Thyroid gland (tissue), 4 donors: ENCODE measurements around the gene C1orf87. TPM values are rescaled to one million over a fixed set of nuclear protein-coding genes. Genes with fewer than 3 reads are reported as not detected.

ENCODE experiments used
- DNase-seq, 2 donors: peaks; one replicate each; pipeline ENCODE4 v3.0.0-alpha.2; 2019
- H3K27ac ChIP-seq, 3 donors: fragments of 200-600 bp; sonication (generic); 1 replicate in 2 of 3; 2 replicates in 1 of 3; pipeline ENCODE4 v1.5.1; 2016 to 2019; ENCODE audit warnings: mild to moderate bottlenecking in 1 of 3, moderate library complexity in 1 of 3
- H3K27me3 ChIP-seq: fragments of 200-600 bp; sonication (generic); one replicate; pipeline ENCODE4 v1.5.1; 2019
- H3K36me3 ChIP-seq, 2 donors: fragments of 200-600 bp; sonication (generic); one replicate each; pipeline ENCODE4 v1.5.1; 2016 to 2019
- H3K4me1 ChIP-seq, 2 donors: fragments of 200-600 bp; sonication (generic); one replicate each; pipeline ENCODE4 v1.5.1; 2017 to 2019
- H3K4me3 ChIP-seq, 3 donors: fragments of 200-600 bp; sonication (generic); replicated peaks in 1 of 3; 1 replicate in 2 of 3; 2 replicates in 1 of 3; pipeline ENCODE4 v1.5.1; 2016; ENCODE audit warnings: mild to moderate bottlenecking in 1 of 3
- H3K9me3 ChIP-seq: fragments of 200-600 bp; sonication (generic); one replicate; pipeline ENCODE4 v1.5.1; 2017
- POLR2A ChIP-seq, 2 donors: fragments of 450-650 bp; IDR thresholded peaks; one replicate each; pipeline ENCODE4 v1.6.1; 2017; ENCODE audit warnings: antibody characterized with exemption in 2 of 2, mild to moderate bottlenecking in 2 of 2, moderate library complexity in 1 of 2
- WGBS, 2 donors: methylation state at CpG; one replicate each; pipeline ENCODE4 v1.1.5; 2017; 5-methylcytosine and 5-hydroxymethylcytosine counted together
- intact Hi-C: fragments of 100-400 bp; cut with DNase I; formaldehyde crosslinking; loops from one replicate; pipeline ENCODE4 v1.15.1; 2023
- total RNA-seq, 4 donors: library from RNA; depleted of rRNA; stranded (reverse); fragments of >200 nt; gene quantifications; one replicate each; pipeline ENCODE4 v1.2.3, GENCODE V29; 2016
- TF ChIP-seq, protein P1 (sequence below), 6 experiments: fragments of 200-600 bp in 3 of 6; fragments of 450-650 bp in 3 of 6; sonication (generic) in 3 of 6; IDR thresholded peaks; one replicate each; pipeline ENCODE4 v1.5.1; 2016 to 2019; ENCODE audit warnings: antibody characterized with exemption in 6 of 6, mild to moderate bottlenecking in 2 of 6, inconsistent platforms in 1 of 6, moderate library complexity in 1 of 6

Gene C1orf87
- total RNA-seq, 4 donors from 2014 or later = not detected

DNA sequence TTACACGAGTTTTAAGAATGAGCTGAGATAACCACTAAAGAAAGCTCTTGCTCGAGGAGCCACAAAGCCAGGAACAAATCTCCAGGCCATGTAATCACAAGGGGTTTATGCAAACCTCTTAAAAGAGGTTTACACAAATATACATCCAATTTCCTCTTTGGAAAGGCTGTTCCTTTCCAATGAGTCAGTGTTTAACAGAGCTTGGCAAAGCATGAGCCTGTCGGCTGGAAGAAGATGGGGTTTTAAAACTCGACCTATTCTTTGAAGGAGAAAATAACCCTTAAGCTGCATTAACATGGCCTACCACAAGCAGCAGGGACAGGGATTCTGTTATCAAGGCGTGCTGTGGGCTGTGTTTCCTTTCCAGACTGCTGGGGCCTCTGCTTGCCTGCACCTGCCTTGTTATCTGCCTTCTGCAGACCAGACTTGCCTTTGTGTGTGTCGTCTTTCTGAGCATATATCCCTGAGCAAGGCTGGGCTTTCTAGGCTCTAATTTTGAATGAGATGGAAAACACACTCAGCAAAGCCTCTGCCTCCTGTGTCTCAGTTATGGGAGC is 106.4 kb downstream of the C1orf87 start:
- Histone ChIP-seq H3K4me3 (no peak overlapping the region), H3K36me3 (no peaks in the 10 kb centered on the region), H3K9me3 (no peaks in the 10 kb centered on the region), H3K4me1 (peaks cover 7 to 11% of the 10 kb centered on the region in 2 donors), H3K27me3 (no peaks in the 10 kb centered on the region), H3K27ac (no peak overlapping the region)
- intact Hi-C loops = loop anchor here (10.0 kb wide), 1 partner anchor 888 kb away; no protein-coding TSS in a partner anchor
- TF ChIP-seq, protein P1, sequence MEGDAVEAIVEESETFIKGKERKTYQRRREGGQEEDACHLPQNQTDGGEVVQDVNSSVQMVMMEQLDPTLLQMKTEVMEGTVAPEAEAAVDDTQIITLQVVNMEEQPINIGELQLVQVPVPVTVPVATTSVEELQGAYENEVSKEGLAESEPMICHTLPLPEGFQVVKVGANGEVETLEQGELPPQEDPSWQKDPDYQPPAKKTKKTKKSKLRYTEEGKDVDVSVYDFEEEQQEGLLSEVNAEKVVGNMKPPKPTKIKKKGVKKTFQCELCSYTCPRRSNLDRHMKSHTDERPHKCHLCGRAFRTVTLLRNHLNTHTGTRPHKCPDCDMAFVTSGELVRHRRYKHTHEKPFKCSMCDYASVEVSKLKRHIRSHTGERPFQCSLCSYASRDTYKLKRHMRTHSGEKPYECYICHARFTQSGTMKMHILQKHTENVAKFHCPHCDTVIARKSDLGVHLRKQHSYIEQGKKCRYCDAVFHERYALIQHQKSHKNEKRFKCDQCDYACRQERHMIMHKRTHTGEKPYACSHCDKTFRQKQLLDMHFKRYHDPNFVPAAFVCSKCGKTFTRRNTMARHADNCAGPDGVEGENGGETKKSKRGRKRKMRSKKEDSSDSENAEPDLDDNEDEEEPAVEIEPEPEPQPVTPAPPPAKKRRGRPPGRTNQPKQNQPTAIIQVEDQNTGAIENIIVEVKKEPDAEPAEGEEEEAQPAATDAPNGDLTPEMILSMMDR (IDR thresholded peaks at IDR 0.05) = no peak
- TF ChIP-seq POLR2A (IDR thresholded peaks at IDR 0.05) = no peak
- DNase-seq = no peak
- WGBS, 2 donors = 35 to 37% methylated on average over 6 of the region's 6 CpGs

- WGBS, 2 donors = 88 to 89% methylated on average over 2 of the region's 2 CpGs
- no peak overlapping the region for H3K4me3 ChIP-seq
Measured at GRCh38 chr1:59952065-59952464, 121.5 kb downstream of the C1orf87 start.

DNA sequence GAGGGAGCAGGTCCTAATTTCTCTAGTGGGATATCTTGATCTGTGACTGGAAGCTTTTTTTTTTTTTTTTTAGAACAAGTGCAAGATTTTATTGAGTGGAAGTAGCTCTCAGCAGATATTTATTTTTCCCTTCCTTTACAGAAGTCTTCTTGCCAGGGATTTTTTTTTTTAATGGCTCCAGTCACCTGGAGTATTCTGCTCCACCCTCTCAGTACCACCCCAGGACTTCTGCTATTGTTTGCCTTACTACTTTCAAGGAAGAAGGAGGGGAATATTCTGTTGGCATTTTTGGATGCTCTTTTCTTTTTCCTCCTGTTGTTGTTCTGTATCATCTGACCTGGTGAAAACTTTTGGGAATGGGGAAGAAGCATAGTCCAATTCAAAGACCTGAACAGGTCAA is 123.9 kb downstream of the C1orf87 start:
- intact Hi-C loops = no loop called here
- H3K27me3 ChIP-seq = no peaks in the 10 kb centered on the region
- DNase-seq = no peak
- no peaks in the 10 kb centered on the region for H3K36me3 ChIP-seq
- H3K9me3 ChIP-seq = no peaks in the 10 kb centered on the region
- H3K27ac ChIP-seq = no peak overlapping the region
- no peaks in the 10 kb centered on the region for H3K4me1 ChIP-seq
- TF ChIP-seq, protein P1 (IDR thresholded peaks at IDR 0.05) = no peak
- no peak for TF ChIP-seq POLR2A (IDR thresholded peaks at IDR 0.05)
- H3K4me3 ChIP-seq = no peak overlapping the region

More at GRCh38 chr1:59952065-59952464, 121.5 kb downstream of the C1orf87 start:
- Histone ChIP-seq H3K27me3 (no peaks in the 10 kb centered on the region), H3K9me3 (no peaks in the 10 kb centered on the region), H3K27ac (no peak overlapping the region), H3K36me3 (no peaks in the 10 kb centered on the region), H3K4me1 (no peaks in the 10 kb centered on the region)
- intact Hi-C loops = no loop called here
- TF ChIP-seq, protein P1 (IDR thresholded peaks at IDR 0.05) = no peak
- TF ChIP-seq POLR2A (IDR thresholded peaks at IDR 0.05) = no peak
- no peak for DNase-seq

GRCh38 chr1:59948990-59949389 is 124.6 kb downstream of the C1orf87 start:
- no peak for DNase-seq
- no peaks in the 10 kb centered on the region for H3K9me3 ChIP-seq
- H3K36me3 ChIP-seq = no peaks in the 10 kb centered on the region
- no peak overlapping the region for H3K27ac ChIP-seq
- WGBS, 2 donors = 77 to 78% methylated on average over 1 of the region's 1 CpG
- intact Hi-C loops = no loop called here
- no peaks in the 10 kb centered on the region for H3K4me1 ChIP-seq
- no peak overlapping the region for H3K4me3 ChIP-seq
- TF ChIP-seq POLR2A (IDR thresholded peaks at IDR 0.05) = no peak
- TF ChIP-seq, protein P1 (IDR thresholded peaks at IDR 0.05) = no peak
- H3K27me3 ChIP-seq = no peaks in the 10 kb centered on the region

DNA sequence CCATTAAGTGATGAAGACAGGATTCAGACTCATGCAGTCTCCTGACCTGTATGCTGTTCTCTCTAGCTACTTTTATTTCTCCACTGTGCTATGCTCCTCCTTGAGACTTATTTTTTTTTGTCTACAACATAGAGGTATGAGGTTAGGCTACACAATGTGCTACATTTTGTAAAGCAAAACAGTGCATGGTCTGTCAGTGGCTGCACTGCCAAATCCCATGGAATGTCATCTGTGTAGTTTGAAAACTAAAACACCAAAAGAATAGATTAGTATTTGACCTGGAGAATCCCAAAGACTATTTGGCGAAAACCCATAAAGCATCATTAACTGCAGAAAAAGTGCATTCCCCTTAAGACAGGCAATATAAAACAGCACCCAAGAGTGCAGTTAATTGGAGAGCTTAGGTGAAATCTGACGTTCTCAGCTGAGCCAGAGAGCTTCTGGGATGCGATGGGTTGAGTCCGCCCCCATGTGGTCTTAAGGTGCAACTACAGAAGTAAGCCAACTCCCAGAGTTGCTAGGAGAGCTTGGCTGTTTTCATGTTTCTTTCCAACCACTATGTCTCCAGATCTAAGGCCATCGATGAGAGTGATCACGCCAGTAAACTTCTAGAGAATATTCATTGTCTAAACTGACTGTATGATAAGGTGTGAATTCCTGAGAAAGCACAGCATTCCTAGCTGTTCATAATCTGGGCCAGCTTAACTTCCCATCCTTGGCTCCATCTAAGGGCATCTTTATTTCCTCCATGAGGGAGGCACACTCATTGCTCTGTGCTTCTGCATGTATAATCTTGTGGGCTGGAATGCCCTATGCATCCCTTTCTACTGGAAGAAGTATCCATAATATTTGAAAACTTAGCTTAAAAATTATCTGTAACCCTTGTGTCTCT is 126.3 kb downstream of the C1orf87 start:
- no peaks in the 10 kb centered on the region for H3K9me3 ChIP-seq
- no peaks in the 10 kb centered on the region for H3K4me1 ChIP-seq
- no peak overlapping the region for H3K4me3 ChIP-seq
- no peak overlapping the region for H3K27ac ChIP-seq
- intact Hi-C loops = no loop called here
- peak; percentile 48 to 52 for DNase-seq
- no peak for TF ChIP-seq POLR2A (IDR thresholded peaks at IDR 0.05)
- TF ChIP-seq, protein P1 (IDR thresholded peaks at IDR 0.05) = peak; percentile 68 to 93 (median 83)
- H3K27me3 ChIP-seq = no peaks in the 10 kb centered on the region
- 4 to 5% methylated on average over 6 of the region's 6 CpGs for WGBS, 2 donors
- H3K36me3 ChIP-seq = no peaks in the 10 kb centered on the region
